GM21360 (cell line): Measurements from ENCODE around the gene CDK18.
"Not testable (repeated sequence)": the region's sequence is repeated elsewhere in the genome, so short reads cannot be mapped to it uniquely, and the experiment has no call there.

Experiments used
- ATAC-seq: cut with Tn5 transposase; IDR thresholded peaks from one replicate; pipeline ENCODE4 v1.9.1; 2021; ENCODE audit warnings: mild to moderate bottlenecking, moderate library complexity; ENCODE audit not compliant: unreplicated experiment

The CDK18 gene

DNA sequence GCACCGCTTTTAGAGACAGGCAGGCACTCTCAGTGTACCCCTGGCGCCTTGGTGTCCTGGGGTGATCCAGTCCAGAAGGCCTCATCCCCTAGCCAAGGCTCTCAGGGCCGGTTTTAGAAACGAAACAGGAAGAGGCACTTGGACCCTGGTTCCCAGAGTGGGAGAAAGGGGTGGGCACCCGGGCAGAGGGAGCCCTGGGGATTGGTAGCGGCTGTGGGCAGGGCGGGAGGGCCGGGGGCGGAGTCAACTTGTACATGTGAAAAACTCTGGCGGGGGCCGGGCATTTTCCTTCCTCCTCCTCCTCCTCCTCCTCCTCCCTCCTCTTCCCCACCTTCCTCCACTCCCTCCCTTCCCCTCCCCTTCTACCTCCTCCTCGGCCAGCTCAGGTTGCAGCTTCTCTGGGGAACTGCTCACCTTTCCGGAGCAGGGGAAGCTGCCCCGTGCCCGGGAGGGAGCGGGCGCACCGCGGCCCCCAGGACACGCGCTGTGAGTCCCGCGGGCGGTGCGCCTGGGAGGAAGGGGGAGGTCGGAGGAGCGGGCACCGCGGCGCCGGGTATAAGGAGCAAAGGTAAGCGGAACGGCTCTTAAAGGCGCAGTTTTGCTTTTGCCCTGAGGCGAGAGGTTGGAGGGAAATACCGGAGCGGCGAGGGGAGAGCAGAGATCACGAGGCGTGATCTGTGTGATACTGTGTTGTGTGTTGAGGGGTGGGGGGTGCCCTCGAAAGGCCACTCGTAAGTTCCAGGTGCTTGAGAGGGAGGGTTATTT, at the start of gene CDK18:
TSS of gene CDK18 (plus strand) at position 359 of the 765 bp plus-strand sequence. CDS start 18,499 bp downstream, outside the sequence.
- no peak for ATAC-seq

DNA sequence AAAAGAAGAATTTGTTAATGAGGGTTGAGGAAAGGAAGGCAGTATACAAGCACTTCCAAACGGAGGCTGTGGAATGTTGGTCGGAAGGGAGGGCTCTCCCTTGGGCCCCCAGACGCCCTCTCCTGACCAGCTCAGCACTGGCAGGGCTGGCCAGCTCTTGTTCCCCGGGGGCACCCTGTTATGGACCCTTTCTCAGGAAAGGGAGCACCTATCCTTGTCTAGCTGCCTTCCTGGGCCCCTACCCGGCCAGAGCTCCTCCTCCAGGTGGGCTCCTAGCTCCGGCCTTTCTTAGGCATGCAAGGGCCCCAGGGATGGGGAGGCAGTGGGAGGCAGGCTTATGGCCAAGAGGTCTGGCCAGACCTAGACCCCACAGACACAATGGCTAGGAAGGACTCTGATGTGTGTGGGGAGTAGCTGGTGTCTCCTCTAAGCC, 49.5 kb upstream of the CDK18 start:
- no peak for ATAC-seq

DNA sequence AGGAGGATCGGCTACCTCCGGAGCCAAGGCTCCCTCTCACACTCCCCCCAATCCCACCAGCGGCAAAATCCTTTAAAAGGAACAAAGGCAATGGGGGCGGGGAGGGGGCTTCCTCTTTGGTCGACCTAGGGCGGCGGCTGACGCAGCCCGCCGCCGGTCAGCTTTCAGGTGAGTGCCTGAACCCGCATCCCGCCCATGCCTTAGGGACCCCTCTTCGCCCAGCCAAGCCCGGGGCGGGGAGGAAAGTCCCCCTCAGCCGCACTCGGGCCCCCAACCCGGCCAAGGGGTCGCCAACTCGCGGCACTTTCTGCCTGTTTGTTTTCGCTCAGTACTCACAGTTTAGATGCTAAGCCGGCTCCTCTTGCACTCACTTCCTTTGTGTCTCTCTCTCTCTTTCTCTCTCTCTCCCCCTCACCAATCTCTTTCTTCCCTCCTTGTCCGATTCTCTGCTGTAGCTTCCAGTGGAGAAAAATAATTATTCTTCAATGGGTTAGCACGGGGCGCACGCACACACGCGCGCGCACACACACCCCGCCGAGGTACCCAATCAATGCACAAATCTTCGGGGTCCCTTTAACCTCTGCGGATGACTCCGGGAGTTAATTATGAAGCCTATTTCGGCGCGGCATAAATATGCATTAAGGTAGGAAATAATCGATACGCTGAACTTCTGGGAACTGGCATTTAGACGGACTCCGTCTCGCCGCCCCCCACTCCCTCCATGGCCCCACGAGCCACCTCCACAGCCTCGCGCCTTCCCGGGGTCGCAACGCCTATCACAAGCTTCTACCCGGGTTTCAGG, 48.7 kb upstream of the CDK18 start, which contains the start of gene BLACAT1:
TSS of gene BLACAT1 (minus strand) at position 465 of the 802 bp plus-strand sequence.
- ATAC-seq = no peak

DNA sequence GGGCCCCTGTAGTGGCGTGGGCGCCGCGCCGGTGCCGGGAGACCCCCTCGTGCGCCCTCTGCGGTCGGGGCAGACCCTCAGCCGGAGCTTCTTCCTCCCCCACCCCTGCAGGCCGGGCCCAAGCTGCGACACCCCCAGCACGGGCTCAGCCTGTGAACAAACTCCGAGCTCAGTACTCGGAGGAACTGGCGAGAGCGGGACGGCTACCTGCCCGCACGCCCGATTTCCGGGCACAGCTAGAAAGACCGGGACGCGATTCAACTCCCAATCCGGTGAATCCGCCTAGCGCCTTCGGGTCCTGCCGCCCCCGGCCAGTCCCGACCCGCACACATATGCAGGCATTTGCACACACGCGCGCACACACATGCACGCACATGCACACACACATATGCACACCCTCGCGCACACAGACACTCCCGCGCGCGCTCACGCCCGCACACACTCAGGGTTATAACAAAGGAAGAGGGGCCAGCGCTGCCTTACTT, 48.0 kb upstream of the CDK18 start:
- no peak for ATAC-seq

DNA sequence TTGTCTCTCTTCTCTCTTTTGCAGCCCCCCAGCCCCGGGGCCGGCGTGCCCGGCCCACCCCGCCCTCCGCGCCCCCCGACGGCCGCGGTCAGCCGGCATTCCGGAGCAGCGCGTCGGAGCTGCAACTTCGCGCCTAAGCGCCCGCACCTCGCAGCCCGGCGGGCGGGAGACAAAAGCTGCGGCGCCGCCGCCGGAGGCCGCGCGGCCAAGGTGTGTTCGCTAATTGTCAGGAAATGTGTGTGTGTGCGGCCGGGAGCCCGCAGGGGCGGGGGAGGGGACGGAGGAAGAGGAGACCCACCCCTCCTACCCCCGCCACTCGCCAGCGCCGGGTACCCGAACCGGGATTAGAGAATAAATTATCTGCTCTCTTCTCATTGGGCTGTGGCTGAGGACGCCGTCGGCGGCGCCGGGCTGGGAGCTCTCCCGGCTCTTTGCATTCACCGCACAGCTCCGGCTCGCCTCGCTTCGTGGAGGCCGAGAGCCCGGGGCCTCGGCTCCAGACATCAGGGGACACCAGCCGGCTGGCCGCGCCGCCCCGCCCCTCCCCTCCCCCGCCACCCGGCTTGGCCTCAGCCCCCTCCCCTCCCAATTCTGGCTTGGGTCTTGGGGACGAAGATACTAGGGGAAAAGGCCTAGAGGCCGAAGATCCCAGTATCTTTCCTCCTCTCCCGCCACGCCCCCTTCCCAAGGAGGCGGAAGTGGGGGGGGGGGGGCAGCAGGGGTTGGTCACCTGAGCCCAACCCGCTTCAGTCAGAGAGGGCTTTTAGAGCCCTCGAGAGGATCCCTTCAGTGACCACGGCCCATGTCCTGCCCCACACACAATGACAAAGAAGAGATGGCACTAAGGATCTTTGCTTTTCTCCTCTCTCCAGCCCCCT, 47.4 kb upstream of the CDK18 start:
- ATAC-seq = no peak

DNA sequence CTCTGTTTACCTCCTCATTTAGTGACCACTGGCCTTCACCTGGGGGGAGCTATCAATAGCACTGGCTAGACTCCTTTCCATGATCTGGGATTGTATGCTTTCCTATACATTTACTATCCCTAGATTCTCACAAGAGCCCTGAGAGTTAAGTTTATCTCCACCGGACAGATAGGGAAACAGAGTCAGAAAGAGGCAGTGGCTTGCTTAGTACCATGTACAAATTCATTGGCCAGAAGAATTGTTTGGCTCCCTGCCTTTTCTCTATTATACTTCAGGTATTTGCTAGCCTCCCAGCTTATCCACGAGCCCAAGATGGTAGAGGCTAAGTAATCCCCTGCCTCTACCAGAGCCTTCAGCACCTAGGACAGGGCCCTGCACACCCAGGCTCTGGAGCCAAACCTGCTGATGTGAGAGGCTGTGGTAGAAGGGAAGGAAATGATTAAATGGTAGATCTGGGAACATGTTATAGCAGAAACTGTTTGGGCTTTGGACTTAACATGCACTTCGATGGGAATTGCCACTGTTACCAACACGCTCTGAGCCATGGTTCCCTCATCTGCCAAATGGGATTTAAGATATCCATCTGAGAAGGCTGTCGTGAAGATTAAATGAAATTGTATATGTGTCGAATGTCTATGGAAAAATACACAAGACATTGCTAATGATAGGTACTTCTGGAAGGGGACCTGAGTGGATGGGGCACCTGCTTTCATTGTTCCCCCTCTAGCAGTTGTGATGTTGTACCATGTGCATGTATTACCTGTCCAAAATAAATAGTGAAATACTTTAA, 45.5 kb upstream of the CDK18 start:
- ATAC-seq = no peak

DNA sequence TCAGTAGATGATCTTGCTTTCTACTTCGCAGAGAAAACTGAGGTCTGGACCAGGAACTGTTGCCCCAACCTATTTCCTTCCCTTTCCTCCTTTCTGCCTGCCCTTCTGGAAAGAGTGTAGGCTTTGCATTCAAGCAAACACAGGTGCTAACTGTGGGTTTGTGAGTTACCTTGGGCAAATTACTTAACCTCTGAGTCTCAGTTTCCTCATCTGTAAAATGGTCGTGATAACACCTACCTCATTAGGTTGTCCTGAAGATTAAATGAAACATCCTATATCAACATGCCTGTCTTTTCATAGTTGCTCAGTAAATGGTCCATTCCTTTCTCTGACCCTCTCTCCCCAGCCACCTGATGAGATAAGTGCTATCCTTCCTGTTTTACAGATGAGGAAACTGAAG, 39.1 kb upstream of the CDK18 start:
- ATAC-seq = no peak

DNA sequence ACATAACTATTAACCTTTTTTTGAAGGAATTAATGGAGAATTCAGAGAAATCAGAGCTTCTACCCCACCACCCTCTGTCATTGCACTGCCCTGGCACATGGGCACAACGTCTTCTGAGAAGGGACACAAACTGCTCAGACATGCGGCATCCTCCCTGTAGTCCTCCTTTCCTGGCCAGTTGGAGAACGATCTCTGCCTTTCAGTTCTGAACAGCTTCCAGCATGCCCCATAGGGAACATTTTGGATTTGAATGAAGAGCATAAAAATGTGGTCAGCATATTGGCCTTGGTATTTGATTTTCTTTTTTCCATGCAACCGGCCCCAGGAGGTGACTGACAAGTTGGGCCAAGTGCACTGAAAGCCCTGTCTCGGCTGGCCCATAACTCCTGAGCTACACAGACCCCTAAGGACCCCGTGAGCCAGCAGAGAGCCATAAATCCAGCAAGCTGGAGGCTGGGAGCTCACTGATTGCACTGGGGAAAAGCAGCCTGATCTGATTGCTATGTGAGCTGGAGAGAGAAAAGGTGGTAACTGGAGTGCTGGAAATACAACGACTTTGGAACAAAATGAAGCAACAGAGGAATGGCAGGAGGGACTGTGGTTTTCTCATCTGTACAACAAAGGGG, 37.8 kb upstream of the CDK18 start:
- ATAC-seq = no peak

DNA sequence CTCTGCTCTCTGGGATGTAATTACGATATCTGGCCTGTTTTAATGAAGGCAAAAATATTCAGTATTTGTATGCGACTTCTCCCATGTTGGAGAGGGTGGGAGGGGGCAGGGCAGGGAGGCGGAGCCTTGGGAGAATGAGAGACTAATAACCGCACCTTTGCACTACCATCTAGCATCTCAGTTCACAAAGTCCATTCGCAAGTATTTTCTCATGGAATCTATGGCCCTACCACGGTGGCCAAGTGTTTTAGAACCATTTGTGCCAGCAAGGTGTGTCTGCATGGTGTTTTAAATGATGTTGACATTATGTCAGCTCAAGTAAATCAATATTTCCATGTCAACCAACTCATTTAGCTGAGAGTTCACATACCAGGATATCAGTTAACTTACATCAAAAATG, 34.3 kb upstream of the CDK18 start:
- ATAC-seq = no peak

DNA sequence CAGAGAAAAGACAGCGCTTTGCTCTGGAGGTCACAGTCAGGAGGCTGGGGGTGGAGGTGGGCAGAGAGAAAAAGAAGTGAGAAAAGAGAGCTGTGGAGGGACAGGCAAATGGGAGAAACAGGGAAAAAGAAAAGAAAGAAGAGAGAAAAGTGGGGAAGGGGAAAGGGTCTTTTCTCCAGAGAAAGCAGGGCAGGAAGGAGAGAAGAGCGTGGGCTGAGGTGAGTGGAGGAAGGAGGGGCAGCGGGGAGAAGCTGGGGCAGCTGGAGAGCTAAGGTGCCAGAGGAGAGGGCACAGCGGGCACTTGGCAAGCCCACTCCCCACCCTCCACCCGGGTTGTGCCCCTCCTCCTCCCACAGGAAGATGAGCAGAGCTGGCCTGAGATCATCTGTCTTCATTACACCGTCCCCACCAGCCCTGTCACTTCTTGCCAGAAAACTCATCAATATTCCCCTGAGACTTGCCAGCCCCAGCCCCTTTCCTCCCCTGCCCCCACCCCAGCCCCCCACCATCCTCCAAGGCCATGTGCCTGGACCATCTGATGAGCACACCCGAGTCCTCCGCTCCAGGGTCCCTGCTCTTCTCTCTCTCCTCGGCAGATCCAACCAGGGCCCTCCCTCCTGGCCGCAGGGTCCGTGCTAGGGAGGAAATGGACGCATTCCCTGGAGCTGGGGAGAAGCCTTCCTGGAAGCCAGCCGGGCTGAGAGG, 31.6 kb upstream of the CDK18 start:
- no peak for ATAC-seq

DNA sequence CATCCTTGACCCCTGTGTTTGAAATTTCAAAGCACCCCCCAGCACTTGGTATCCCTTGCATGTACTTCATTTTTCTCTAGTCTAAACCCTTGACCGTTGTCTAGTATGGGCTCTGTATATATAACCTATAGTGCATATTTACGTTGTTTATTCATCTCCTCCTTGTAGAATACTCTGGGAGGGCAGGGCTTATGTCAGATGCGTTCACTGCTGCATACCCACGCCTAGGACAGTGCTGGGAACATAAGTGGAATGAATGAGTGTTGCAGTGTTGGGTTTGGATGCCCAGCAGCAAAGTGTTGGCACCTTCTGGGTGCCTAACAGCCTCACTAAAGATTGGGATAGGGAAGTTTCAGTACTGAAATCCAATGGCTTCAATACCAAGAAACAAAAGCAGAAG, 31.0 kb upstream of the CDK18 start:
- no peak for ATAC-seq

DNA sequence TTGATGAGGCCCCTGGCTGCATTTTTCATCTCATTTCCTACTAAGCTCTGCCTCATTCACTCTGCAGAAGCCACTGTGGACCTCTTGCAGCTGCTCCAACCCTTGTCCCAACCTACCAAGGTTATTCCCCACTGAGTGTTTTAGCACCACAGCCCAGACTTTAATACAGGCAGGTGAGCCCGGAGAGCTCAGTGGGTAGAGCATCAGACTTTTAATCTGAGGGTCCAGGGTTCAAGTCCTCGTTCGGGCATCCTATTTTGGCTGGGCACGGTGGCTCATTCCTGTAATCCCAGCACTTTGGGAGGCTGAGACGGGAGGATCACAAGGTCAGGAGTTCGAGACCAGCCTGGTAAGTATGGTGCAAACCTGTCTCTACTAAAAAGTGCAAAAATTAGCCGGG, 30.5 kb upstream of the CDK18 start:
- ATAC-seq = no peak

DNA sequence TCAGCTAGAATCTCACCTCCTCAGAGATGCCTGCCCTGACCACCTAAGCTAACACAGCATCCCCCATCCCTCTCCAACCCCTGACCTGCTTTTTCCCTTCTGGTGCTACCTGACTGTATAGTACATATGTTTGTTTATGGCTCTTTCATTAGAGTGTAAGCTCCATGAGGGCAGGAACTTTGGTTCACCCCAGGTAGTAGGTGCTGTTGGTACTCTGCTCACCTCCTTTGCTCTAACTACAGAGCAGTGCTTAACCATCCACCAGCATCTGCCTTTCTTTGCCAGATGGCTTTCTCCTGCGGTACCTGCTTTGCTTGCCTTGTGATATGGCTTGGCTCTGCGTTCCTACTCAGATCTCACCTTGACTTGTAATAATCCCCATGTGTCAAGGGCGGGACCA, 29.9 kb upstream of the CDK18 start:
- ATAC-seq = no peak

DNA sequence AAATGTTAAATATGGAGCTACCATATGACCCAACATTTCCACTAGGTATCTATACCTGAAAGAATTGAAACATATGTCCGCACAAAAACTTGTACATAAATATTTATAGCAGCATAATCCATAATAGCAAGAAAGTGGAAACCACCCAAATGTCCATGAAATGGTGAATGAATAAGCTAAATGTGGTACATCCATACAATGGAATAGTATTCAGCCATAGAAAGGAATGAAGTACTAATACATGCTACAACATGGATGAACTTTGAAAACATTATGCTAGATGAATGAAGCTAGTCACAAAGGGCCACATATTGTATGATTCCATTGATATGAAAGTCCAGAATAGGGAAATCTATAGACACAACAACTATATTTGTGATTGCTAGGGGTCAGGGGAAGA, 28.6 kb upstream of the CDK18 start:
- no peak for ATAC-seq

DNA sequence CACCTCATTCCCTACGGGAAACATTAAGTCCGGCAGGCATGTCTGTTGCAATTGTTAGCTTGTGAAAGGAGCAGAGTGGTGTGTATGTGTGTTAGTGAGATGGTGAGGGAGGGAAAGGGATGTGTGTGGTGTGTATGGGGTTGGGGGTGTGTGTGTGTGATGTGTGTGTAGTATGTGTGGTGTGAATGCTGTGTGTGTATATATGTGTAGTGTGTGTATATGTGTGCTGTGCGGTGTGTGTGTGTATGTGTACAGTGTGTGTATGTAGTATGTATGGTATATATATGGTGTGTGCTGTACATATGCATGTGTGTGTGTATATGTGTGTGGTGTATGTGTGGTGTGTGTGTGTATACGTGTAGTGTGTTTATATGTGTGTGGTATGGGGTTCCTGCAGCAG, 27.8 kb upstream of the CDK18 start:
- no peak for ATAC-seq

DNA sequence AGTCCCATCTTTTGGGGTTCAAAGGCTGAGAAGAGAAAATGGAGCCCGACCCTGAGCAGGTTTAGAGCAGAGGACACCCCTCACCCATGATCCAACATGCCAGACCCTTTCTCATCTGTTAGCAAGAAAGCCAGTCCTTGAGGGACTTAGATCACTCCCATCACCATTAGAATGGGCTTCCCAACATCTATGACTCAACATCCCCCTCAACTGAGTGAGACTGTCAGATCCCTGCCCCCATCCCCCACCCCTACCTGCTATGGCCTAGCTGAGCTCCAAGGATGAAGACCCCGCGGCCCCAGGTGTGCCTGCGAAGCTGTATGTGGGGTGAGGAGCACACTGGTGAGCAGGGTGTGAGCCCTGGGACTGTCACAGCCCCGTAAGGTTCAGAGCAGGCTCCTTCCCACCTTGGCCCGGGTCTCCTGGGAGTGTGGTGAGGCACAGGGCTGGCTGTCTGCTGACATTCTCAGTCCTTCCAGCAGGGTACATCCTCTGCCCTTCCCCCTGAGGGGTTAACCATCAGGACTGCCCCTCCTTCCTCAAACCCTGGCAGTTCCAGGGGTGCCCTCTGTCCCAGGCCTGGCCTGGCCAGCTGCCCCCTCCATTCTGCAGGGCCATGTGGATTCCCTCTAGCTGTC, 27.2 kb upstream of the CDK18 start:
- ATAC-seq = no peak

DNA sequence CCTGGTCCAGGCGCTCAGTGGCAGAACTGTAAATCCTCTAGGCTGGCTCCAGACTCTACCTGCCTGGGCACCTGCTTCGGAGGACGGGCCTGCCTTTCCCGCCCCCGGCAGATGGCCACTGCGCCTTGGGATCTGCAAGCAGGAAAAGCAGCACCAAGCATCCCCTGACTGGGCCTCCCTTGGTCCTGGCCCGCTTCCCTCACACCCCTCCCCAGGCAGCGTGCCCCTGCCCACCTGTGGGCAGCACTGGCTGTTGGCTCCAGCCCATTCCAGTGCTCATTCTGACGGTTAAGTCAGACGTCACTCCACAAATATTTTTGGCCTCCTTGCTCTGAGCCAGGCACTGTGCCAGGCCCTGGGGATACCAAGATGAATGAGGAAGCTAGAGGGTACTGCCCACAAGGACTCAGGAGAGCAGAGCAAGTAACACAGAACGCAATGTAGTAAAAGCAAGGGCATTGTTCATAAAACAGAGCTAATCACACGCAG, 26.7 kb upstream of the CDK18 start:
- no peak for ATAC-seq

DNA sequence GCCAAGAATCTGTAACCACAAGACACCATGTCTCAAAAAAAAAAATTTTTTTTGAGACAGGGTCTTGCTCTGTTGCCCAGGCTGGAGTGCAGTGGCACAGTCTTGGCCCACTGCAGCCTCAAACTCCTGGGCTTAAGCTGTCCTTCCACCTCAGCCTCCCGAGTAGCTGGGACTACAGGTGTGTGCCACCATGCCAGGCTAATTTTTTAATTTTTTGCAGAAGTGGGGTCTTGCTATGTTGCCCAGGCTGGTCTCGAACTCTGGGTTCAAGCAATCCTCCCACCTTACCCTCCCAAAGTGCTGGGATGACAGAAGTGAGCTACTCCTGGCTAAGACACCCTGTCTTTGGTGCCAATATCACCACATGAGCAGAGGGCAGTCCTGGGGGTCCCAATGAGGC, 25.5 kb upstream of the CDK18 start:
- ATAC-seq = not testable (repeated sequence)
